Glomerular visceral epithelial cell (primary cell): Measurements from ENCODE around the gene SKOR2.

Experiments
- DNase-seq: peaks from one replicate; pipeline ENCODE4 v3.0.0-alpha.2; 2016; ENCODE audit errors: extremely low spot score

The SKOR2 gene

GRCh38 chr18:47260120-47260923, 8.9 kb upstream of the SKOR2 start:
- DNase-seq: peak; percentile 12

- DNase-seq: peak; percentile 38
Measured at GRCh38 chr18:47254341-47254939, 3.0 kb upstream of the SKOR2 start.

- no peak for DNase-seq
Measured at GRCh38 chr18:47253101-47253654, 1.7 kb upstream of the SKOR2 start.

- no peak for DNase-seq
Measured at GRCh38 chr18:47250391-47251046, 941 bp downstream of the SKOR2 start.

- DNase-seq: no peak
Measured at GRCh38 chr18:47249314-47249981, 2.0 kb downstream of the SKOR2 start.

GRCh38 chr18:47248604-47249313, 2.7 kb downstream of the SKOR2 start:
- no peak for DNase-seq

GRCh38 chr18:47248115-47248603, 3.3 kb downstream of the SKOR2 start:
- DNase-seq: no peak

GRCh38 chr18:47247416-47248114, 3.9 kb downstream of the SKOR2 start:
- DNase-seq: no peak

- no peak for DNase-seq
Measured at GRCh38 chr18:47247036-47247415, 4.4 kb downstream of the SKOR2 start.

GRCh38 chr18:47246027-47246971, 5.2 kb downstream of the SKOR2 start:
- DNase-seq: no peak

GRCh38 chr18:47244086-47244485, 7.4 kb downstream of the SKOR2 start:
- DNase-seq: no peak

GRCh38 chr18:47235096-47235495, 16.4 kb downstream of the SKOR2 start:
- no peak for DNase-seq

GRCh38 chr18:47226660-47227059, 24.8 kb downstream of the SKOR2 start:
- DNase-seq: no peak

GRCh38 chr18:47215554-47216138, 35.8 kb downstream of the SKOR2 start:
- peak; percentile 41 for DNase-seq

GRCh38 chr18:47209171-47209570, 42.3 kb downstream of the SKOR2 start:
- no peak for DNase-seq

- no peak for DNase-seq
Measured at GRCh38 chr18:47206945-47207637, 44.4 kb downstream of the SKOR2 start.

- peak; percentile 57 for DNase-seq
Measured at GRCh38 chr18:47204908-47205522, 46.4 kb downstream of the SKOR2 start.
